CD1c-positive myeloid dendritic cell (primary cell): Measurements from ENCODE around the gene SEC16B.

ENCODE experiments used
- DNase-seq: peaks from one replicate; pipeline ENCODE4 v3.0.0-alpha.2; 2016; ENCODE audit errors: extremely low spot score

SEC16B gene

DNA sequence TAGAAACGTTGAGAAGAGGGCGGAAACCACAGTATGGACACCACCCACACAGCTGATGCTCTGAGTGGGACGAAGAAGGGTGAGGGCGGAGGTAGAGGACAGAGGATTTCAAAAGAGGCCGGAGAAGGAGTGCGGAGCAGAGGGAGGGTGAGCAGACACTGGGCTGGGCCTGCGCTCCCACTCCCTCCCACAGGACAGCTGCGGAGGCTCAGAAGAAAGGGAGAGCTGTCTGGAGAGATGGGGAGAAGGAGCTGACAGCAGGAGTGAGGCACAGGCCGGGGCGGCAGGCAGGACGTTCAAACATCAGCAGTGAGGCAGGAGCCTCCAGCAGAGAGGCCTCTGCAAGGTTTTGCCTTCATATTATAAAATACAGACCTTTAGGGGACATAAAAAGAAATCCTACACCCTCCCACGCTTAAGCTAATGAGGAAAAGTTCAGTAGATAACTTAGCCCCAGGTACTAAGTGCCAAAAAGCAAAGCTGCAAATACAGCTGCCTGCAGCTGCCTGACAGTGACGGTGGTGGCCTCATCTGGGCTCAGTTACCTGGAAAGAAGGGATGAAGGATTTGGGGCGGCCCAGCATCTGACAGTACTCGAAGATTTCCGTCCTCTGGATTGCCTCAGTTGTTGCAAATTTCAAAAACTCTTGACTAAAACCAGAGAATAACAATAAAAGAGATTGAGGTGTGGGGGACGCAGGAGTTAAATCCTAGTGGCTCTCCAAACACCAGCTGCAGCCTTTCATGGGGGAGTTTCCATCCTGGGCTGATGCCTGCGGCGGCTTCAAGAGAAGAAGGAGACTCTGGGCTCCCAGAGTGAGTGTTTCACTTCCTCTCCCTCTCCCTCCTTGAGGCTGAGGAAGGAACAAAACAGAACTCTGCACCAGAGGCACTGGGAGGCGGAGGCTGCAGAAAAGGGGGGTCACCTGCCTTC is 25.6 kb downstream of the SEC16B start:
- no peak for DNase-seq

DNA sequence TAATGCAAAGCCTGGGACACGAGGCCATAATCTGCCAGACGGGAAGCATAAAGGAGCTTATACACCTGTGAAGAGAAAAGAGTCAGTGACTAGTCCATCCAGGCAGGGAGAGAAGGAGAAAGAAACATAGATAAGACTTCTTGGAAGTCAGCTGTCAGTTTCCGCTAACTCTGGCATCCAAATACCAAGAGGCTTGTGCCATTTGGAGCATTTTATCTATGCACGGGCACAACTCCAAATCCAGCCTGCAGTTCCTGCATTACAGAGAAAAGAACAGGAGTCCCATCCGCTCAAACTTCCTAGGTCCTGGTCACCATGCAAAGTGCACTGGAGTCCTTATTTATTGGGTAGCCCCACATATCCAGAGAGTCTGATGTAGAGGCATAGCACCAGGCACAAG is 27.9 kb downstream of the SEC16B start:
- no peak for DNase-seq

DNA sequence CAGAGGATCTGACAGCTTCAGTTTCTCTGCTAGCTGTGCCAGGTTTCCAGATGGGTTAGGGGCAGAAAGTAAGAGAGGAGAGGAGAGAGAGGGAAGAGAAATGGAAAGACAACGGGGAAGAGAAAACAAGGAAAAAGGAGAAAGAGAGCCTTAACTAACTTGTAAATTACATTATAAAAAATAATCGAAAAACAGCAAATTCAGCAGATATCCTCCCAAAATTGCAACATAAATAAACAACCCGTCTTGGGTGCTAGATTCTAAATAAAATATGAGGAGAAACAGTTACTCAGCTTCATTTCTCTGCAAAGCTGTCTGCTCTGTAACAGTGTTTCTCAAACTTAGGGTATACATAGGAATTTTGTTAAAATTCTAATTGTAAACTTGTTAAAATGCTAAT is 29.2 kb downstream of the SEC16B start:
- no peak for DNase-seq

DNA sequence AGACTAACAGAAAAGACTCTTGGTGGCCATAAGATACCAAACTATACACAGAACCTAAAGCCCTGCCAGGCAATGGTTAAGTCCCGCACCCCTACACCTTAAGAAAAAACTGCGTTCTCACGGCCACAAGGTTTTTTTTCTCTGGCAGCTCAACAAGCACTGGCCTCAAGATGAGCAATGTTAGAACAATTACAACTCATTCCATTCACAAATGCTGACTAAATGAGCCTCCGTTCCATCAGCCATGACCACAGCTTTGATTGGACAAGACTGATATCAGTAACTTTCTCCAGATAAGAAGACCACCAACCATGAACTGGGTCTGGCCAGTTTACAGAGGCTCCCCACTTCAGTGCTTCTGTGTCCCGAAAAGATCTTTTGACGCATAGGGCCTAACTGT is 31.9 kb downstream of the SEC16B start:
- no peak for DNase-seq

DNA sequence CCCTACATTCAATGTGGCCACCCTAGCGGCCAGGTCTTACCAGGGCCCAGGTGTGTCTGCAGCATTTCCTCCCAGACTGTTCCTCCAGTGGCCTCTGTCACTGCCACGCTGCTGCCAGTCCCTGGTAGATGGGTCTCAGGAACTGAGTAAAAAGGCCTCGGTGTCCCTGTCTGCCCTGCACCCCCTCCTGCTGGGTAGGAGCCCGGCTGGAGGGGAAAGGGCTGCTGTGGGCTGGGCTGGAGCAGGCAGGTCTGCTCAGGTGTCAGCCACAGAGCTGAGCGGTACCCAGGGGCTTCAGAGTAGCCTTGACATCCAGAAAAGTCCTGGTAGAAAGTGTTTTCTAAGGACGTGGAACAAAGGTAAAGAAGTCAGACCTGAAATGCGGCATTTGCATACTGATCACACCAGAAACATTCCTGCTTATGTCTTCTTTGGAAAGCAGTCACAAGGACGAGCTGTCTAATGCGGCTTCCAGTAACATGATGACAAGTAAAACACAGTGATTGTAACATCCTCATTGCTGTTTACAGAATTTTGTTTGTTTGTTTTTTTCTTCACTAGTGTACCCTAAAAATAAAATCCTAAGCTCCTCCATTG is 32.6 kb downstream of the SEC16B start:
- DNase-seq = no peak

DNA sequence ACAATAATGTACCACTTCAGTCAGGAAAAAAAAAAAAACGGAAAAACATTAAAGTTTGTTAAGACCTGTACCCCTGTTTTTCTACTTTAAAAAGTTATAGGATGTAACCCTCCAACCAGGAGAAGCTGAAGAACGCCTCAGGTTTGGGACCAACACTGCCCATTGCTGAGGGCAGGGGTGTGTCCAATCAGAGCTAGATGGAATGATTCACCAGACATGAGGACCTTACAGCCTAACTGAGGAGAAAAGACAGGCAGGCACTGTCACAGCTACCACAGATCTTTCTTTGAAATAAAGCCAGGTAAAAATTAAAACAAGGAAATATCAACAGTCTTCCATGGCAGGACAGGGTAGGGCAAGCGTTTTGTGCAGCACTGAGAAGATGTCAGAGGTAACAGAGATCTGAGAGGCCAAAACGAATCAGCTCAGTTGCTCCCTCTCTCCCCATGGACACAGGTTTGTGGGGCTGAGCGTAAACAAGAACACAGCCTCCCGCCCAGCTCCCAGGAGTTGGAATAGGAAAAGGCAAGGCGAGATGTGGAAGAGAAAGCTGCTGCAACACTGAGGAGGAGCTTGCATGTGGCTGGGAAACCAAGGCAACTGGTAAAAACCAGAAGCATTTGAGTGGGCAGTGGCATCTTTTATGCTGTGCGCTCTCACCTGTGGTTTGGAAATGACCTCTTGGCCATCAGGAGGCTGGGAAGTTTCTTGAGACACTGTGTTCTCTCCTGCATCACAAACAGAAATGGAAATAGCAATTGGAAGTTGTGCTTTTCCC is 34.0 kb downstream of the SEC16B start:
- DNase-seq = no peak

DNA sequence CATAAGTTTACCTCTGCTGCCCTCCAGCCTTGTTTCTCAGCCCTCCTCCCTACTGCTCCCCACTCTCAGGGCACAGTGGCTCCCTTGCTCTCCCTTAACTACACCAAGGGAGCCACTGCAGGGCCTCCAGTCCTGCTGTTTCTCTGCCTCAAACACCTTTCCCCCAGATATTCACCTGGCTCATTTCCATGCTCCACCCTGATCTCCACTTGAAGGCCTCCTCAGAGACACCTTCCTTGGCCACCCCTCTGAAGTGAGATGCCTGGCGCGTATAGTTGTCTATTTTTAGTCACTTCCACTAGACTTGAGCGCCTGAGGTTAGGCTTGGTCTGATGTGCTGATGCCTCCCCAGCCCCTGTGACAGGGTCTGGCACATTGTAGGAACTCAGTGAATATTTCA is 34.9 kb downstream of the SEC16B start:
- no peak for DNase-seq

DNA sequence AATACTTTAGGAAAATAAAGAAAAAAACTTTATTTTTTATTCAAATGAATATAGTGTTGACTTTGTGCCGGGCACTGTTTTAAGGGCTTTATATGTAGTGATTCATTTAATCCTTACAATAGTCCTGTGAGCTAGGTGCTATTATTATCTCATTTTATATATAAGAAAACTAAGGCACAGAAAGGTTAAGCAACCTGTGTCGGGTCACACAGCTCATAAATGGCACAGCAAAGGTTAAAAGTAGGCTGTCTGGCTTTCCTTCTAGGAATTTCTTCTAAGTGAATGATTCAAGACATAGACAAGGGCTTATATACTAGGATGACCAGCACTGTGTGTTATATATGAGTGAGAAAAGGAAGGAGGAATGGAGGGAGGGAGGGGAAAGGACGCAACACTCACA is 35.4 kb downstream of the SEC16B start:
- no peak for DNase-seq

DNA sequence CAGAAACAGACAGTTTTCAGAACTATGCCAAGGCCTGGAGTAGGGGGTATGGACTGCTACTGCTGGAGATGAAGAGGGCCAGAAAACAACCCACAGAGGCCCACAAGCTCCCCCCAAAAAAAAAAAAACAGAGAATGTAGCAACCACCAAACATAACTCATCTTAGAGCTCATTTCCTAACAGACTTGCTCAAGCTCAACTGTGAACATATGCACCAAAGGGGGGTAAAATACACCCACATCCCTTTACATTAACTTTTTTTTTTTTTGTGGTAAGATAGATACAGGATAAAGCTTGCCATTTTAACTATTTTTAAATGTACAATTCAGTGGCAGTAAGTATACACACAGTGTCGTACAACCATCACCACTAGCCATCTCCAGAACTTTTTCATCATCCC is 36.0 kb downstream of the SEC16B start:
- DNase-seq = no peak

DNA sequence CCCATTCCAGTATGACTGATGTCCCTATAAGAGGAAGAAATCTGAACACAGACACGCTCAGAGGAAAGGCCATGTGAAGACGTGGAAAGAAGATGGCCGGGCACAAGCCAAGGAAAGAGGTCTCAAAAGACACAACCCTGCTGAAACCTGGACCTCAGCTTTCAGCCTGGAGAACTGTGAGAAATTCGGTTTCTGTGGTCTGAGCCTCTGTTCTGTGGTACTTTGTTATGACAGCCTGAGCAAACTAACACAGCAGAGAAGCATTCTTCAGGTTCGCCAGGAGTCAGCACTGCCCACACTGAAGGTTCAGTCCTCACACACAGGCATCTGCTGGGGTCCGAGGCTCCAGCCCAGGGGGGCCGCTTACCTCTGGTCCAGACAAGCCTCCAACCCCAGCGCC is 37.7 kb downstream of the SEC16B start:
- DNase-seq = no peak

DNA sequence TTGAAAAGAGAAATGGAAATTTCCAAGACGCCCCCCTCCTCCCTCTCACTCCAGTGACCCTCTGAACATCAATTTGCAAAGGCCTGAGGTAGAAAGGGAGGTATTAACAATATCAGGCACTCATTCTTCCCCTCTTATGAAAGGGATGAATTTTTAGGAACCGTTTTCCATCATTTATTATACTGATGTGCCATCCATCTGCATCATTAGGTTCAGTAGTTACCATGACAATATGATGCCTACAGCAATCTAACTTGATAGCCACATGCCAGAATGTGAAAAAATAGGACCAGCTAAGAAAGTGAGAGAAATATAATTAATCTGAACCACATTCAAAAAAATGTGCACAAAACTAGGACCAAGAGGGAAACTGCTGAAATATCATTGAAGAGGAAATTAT is 40.9 kb downstream of the SEC16B start:
- DNase-seq = no peak

DNA sequence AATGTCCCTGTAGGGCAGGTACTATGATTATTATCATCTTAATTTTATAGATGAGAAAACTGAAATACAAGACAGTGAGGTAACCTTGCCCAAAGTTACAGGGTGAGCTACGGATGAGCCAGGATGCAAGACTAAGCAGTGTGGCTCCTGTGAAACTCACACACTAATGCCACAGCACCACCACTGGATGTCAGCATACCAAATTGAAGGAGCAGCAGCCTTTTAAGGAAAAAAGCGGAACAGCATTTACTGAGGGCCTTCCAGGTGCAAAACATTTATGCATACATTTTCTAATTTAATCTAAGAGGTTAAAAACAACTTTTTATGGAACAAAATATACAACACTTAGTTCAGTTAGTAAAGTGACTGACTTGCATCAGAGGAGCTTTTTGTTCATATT is 41.7 kb downstream of the SEC16B start:
- DNase-seq = no peak

DNA sequence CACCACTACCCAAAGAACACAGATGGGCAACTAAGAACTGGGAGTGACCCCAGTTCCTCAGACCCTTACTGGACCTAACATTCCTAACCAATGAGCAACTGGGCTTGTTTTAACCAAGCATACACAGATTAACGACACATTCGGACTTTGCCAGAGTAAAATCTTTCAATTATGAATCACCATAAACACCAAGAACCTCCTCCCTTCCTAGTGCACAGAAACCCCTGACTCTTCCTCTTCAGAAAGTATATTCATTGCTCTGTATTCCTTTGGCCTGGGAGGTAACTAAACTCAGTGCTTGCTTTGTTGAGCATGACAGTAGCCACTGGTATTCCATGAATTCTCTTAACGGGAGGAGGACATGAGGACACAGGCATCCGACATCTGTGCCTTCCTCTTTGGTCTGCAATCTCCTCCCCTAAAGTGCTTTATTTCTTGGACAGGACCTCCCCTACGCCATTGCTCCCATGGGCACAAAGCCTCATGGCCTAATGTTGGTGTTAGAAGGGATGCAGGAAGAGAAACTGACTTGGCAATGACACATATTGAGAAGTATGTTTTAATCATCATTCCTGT is 42.7 kb downstream of the SEC16B start:
- DNase-seq = no peak

DNA sequence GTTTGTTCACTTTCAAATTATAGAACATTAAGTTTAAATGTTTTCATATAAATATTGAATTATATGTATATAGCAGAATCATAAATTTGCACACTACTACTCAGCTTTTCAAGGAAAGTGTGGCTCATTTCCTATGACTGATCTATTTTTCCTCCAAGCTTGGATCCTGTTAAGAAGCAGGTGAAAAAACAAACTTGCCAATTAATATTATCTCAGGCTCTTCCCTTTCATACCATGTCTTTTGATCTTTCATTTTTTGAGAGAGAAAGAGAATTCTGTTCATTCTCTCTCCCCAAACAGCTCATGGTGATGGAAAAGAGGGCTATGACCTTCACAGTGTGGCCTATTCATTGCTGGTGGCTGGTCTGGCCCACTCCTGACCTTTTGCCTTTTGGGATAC is 43.7 kb downstream of the SEC16B start:
- no peak for DNase-seq

DNA sequence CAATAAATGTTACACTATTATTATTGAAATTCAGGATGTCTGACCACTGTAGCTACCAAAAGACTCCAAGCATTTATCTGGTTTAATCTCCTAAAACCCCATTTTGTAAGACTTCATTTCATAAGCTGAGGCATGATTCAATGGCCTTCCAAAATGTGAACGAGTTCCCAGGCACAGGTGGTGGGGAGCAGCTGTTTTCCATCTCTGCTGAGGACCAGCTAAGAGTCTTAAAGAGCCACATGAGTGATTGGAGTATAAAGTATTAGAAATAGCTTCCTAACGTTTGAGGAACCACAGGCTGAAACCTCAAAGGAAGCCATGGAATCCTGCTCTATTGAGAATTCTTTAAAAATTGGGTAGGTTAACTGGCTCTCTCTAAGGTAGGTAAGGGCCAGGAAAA is 44.9 kb downstream of the SEC16B start:
- DNase-seq = no peak

DNA sequence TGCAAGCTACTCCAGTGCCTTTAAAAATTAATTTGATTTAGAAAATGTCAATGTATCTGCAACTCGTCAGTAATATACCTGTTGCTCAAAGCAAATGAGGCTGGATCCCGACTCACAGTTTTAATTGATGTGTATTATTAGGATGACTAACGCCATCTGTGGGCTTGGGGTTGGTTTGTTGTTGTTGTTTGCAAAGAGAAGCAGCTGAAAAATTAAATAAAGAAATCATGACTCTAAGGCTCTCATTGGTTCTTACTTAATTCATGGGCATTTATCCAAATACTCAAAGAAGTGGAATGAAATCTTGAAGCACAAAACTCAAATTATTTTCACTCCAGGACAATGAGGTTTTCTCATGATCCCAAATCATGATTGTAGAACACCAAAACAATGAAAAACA is 46.4 kb downstream of the SEC16B start:
- DNase-seq = no peak

DNA sequence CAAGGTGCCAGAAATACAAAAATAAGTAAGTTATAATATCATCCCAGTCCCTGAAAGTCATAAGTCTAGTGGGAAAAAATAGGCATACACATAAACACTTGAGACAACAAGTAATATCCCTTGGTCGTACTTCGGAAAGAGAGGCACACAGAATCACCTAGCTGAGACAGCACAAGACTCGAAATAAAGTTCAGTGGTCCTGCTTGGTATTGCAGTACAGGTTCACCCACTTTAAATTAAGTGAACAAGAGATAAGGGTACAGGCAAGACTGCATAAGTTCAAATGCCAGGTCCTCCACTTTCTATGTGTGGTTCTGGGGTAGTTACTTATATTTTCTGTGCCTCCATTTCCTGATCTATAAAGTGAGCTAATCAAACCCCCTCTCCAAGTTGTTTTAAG is 47.6 kb downstream of the SEC16B start:
- DNase-seq = no peak

DNA sequence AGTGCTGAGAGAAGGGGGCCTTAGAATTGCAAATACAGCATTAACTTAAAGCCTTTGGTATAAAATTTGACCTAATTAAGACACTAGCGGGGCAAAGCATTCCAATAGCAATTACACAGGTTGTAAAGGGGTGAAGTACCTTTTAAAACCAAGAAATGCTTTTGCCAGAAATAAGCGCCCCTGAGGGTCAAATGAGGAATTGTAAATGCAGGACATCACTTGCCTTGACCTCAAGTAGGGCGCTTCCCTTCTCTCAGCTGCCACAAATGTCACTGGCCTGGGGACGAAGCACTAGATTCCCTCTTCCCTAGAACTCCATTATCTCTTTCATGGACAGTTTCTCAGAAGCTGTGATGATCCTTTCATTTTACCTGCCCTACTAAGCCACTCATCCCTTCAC is 48.3 kb downstream of the SEC16B start:
- DNase-seq = no peak

DNA sequence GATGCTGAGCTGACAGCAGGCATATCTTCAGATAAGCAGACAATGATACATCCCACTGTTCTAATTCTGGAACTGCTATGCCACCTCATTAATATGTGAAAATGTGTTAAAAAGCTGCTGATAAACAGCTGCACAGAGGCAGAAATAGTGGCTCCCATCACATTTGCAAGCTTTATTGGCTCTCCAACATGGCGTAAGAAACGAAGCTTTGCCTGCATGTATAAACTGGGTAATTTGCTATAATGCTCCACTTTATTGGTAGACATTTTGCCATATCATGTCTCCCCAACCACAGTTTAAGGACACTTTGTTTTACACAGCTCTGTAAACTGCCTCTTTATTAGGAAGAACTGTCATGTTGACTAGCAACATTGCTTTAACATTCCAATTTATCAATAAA is 49.8 kb downstream of the SEC16B start:
- DNase-seq = no peak

DNA sequence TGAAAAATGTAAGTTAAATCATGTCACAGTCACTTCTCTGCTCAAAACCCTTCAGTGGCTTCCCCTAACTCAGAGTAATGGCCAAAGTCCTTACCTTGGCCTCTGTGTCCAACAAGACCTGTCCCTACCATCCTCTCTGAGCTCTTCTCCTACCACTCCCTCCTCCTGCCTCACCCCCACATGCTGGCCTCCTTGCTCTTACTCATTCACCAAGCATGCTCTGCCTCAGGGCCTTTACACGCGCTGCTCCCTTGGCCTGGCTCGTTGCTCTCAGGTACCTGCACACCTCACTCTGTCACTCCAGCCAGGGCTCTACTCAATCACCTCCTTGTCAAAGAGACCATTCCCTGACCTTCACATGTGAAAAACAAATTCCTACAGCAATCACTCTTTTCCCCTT is 54.2 kb downstream of the SEC16B start:
- no peak for DNase-seq

DNA sequence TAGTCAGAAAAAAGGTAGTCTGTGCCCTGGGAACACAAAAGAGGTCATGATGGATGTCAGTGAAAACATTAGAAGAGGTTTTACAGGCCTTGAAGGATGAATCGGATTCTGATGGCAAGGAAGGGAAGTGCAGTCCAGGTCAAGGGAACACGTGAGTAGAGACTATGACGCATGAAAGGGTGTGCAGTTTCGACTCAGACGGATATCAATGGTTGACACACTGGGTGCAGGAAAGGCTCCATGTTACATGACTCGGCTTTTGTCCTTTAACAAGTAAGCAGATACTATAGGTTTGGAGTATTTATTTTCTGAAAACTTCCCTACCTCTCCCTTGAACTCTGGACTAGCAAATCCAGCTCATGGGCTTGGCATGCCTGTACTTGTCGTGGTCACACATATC is 55.3 kb downstream of the SEC16B start:
- DNase-seq = no peak

DNA sequence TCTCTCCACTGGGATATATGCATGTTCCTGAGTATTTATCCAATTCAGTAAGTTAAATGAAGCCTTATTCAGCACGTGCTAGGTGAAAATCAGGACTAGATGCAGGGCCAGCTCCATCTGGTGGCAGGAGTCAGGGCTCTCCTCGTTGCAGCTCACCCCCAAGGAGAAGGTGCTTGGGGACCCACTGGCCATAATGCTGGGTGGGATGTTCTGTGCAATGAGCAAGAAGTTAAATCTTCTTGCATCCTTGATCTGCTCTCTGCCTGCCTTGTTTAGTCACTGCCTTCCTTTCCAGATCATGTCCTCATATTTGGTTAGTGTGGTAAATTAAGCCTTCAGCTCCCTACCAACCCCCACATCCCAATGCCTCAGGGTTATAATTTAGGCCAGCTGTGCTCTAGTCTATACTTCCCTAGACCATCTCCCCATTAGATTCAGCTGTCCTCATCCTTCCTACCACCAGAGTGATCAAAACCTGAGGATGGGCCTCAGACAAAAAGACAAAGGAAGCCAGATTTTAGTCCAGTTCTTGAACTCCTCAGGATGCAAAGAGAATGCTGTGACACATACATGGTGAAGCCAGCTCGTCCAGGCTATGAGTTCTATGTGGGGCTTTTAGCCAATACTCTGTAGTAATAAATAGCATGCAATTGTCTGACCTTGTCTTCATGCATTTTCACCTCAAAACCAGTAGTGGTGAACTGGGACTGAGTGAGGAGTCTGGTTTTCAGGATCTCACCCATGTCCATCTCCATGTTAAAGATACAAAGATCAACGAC is 55.9 kb downstream of the SEC16B start:
- no peak for DNase-seq
